ENCODE results near the gene NUDT3.

The NUDT3 gene

GRCh38 chr6:34230653-34231371, 161.7 kb downstream of the NUDT3 start:
- no peak overlapping the region for H3K4me3 ChIP-seq (ENCODE audit: low read depth, low read length)
- H2AFZ ChIP-seq (ENCODE audit: low read length, unreplicated experiment), result no peak overlapping the region
- H3K4me1 ChIP-seq (ENCODE audit: control insufficient read depth, insufficient read depth, low read length, unreplicated experiment), result peaks cover 10% of the 10 kb centered on the region
- H3K79me2 ChIP-seq (ENCODE audit: control insufficient read depth, insufficient read depth, low read length, unreplicated experiment), result no peaks in the 10 kb centered on the region
- no peak overlapping the region for H3K27ac ChIP-seq (ENCODE audit: low read depth, low read length)
- H3K27me3 ChIP-seq (ENCODE audit: insufficient read depth, low read length), result no peaks in the 10 kb centered on the region
- H3K36me3 ChIP-seq (ENCODE audit: insufficient read depth, low read length), result no peaks in the 10 kb centered on the region

GRCh38 chr6:34229877-34230276, 162.6 kb downstream of the NUDT3 start:
- Histone ChIP-seq H3K4me3 (ENCODE audit: low read depth, low read length) (no peak overlapping the region), H3K27me3 (ENCODE audit: insufficient read depth, low read length) (no peaks in the 10 kb centered on the region), H3K36me3 (ENCODE audit: insufficient read depth, low read length) (no peaks in the 10 kb centered on the region), H3K4me1 (ENCODE audit: control insufficient read depth, insufficient read depth, low read length, unreplicated experiment) (peaks cover 9% of the 10 kb centered on the region), H2AFZ (ENCODE audit: low read length, unreplicated experiment) (no peak overlapping the region), H3K79me2 (ENCODE audit: control insufficient read depth, insufficient read depth, low read length, unreplicated experiment) (no peaks in the 10 kb centered on the region), H3K27ac (ENCODE audit: low read depth, low read length) (no peak overlapping the region)
